OCI-LY1 (cell line): ENCODE data around the gene DHRS9.

Experiments
- EZH2 ChIP-seq: fragments of 200-600 bp; sonication (generic), shearing (Covaris generic); IDR thresholded peaks from 2 replicates; pipeline ENCODE4 v1.8.0; 2017; ENCODE audit warnings: borderline replicate concordance, mixed run types, mild to moderate bottlenecking, antibody characterized with exemption, low read length, moderate library complexity, mixed read lengths
- TF ChIP-seq, protein P1 (sequence below): fragments of 200-600 bp; sonication (generic), shearing (Covaris generic); IDR thresholded peaks from 2 replicates; pipeline ENCODE4 v1.5.1; 2017; ENCODE audit warnings: mild to moderate bottlenecking, antibody characterized with exemption, low read length, moderate library complexity, mixed read lengths

GRCh38 chr2:169114056-169114455 is 44.7 kb downstream of the DHRS9 start:
- TF ChIP-seq, protein P1, sequence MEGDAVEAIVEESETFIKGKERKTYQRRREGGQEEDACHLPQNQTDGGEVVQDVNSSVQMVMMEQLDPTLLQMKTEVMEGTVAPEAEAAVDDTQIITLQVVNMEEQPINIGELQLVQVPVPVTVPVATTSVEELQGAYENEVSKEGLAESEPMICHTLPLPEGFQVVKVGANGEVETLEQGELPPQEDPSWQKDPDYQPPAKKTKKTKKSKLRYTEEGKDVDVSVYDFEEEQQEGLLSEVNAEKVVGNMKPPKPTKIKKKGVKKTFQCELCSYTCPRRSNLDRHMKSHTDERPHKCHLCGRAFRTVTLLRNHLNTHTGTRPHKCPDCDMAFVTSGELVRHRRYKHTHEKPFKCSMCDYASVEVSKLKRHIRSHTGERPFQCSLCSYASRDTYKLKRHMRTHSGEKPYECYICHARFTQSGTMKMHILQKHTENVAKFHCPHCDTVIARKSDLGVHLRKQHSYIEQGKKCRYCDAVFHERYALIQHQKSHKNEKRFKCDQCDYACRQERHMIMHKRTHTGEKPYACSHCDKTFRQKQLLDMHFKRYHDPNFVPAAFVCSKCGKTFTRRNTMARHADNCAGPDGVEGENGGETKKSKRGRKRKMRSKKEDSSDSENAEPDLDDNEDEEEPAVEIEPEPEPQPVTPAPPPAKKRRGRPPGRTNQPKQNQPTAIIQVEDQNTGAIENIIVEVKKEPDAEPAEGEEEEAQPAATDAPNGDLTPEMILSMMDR, result no peak
- TF ChIP-seq EZH2, result no peak
